ENCODE results near the gene LGALS14. TPM values are rescaled to one million over a fixed set of nuclear protein-coding genes. Genes with fewer than 3 reads are reported as not detected.
"Not testable (repeated sequence)": the region's sequence is repeated elsewhere in the genome, so short reads cannot be mapped to it uniquely, and the experiment has no call there.

The LGALS14 gene
- total RNA-seq, 1 experiment from 2014 or later, result not detected

GRCh38 chr19:39708594-39708993 is 4.3 kb downstream of the LGALS14 start:
- no peaks in the 10 kb centered on the region for H3K36me3 ChIP-seq
- H3K27me3 ChIP-seq (replicated peaks), result peaks cover 6% of the 10 kb centered on the region
- no peak overlapping the region for H3K27ac ChIP-seq
- H3K4me3 ChIP-seq, result no peak overlapping the region
- DNase-seq (ENCODE audit: low read depth in 1 of 2, low spot score in 2 of 2), result no peak
- no peaks in the 10 kb centered on the region for H3K4me1 ChIP-seq (replicated peaks)
- H3K9me3 ChIP-seq (replicated peaks), result no peaks in the 10 kb centered on the region

GRCh38 chr19:39709026-39709872 is 5.0 kb downstream of the LGALS14 start:
- DNase-seq (ENCODE audit: low read depth in 1 of 2, low spot score in 2 of 2), result no peak
- H3K9me3 ChIP-seq (replicated peaks), result no peaks in the 10 kb centered on the region
- no peaks in the 10 kb centered on the region for H3K4me1 ChIP-seq (replicated peaks)
- H3K27me3 ChIP-seq (replicated peaks), result peaks cover 6% of the 10 kb centered on the region
- H3K27ac ChIP-seq, result no peak overlapping the region
- no peak overlapping the region for H3K4me3 ChIP-seq
- no peaks in the 10 kb centered on the region for H3K36me3 ChIP-seq

GRCh38 chr19:39710333-39710890 is 6.1 kb downstream of the LGALS14 start:
- Histone ChIP-seq H3K36me3 (no peaks in the 10 kb centered on the region), H3K4me1 (replicated peaks) (no peaks in the 10 kb centered on the region), H3K9me3 (replicated peaks) (no peaks in the 10 kb centered on the region), H3K27ac (no peak overlapping the region), H3K27me3 (replicated peaks) (peaks cover 6% of the 10 kb centered on the region), H3K4me3 (no peak overlapping the region)
- DNase-seq (ENCODE audit: low read depth in 1 of 2, low spot score in 2 of 2), result no peak

- H3K4me1 ChIP-seq (replicated peaks); H3K27me3 ChIP-seq (replicated peaks); H3K27ac ChIP-seq; H3K4me3 ChIP-seq; H3K9me3 ChIP-seq (replicated peaks); DNase-seq (ENCODE audit: low read depth in 1 of 2, low spot score in 2 of 2); H3K36me3 ChIP-seq: not testable (repeated sequence)
Measured at GRCh38 chr19:39720144-39720543, 15.9 kb downstream of the LGALS14 start.

GRCh38 chr19:39725995-39726394 is 21.7 kb downstream of the LGALS14 start:
- H3K27ac ChIP-seq, result no peak overlapping the region
- no peaks in the 10 kb centered on the region for H3K4me1 ChIP-seq (replicated peaks)
- no peak for DNase-seq (ENCODE audit: low read depth in 1 of 2, low spot score in 2 of 2)

GRCh38 chr19:39727070-39727800 is 23.0 kb downstream of the LGALS14 start:
- Histone ChIP-seq H3K27ac (no peak overlapping the region), H3K27me3 (replicated peaks) (peaks cover 3% of the 10 kb centered on the region; the same call in 1 of the 2 replicates), H3K36me3 (no peaks in the 10 kb centered on the region), H3K9me3 (replicated peaks) (no peaks in the 10 kb centered on the region), H3K4me1 (replicated peaks) (no peaks in the 10 kb centered on the region), H3K4me3 (no peak overlapping the region)
- DNase-seq (ENCODE audit: low read depth in 1 of 2, low spot score in 2 of 2), result no peak

More at GRCh38 chr19:39725995-39726394, 21.7 kb downstream of the LGALS14 start:
- H3K9me3 ChIP-seq (replicated peaks), result no peaks in the 10 kb centered on the region
- H3K27me3 ChIP-seq (replicated peaks), result peaks cover 6% of the 10 kb centered on the region
- H3K36me3 ChIP-seq, result no peaks in the 10 kb centered on the region
- H3K4me3 ChIP-seq, result no peak overlapping the region

GRCh38 chr19:39728040-39728439 is 23.8 kb downstream of the LGALS14 start:
- DNase-seq (ENCODE audit: low read depth in 1 of 2, low spot score in 2 of 2), result no peak
- no peak overlapping the region for H3K4me3 ChIP-seq
- no peaks in the 10 kb centered on the region for H3K4me1 ChIP-seq (replicated peaks)
- H3K27me3 ChIP-seq (replicated peaks), result peaks cover 3% of the 10 kb centered on the region; the same call in 1 of the 2 replicates
- no peak overlapping the region for H3K27ac ChIP-seq
- H3K36me3 ChIP-seq, result no peaks in the 10 kb centered on the region
- H3K9me3 ChIP-seq (replicated peaks), result no peaks in the 10 kb centered on the region

- Histone ChIP-seq H3K36me3 (no peaks in the 10 kb centered on the region), H3K27ac (no peak overlapping the region), H3K4me3 (no peak overlapping the region), H3K4me1 (replicated peaks) (no peaks in the 10 kb centered on the region), H3K9me3 (replicated peaks) (no peaks in the 10 kb centered on the region), H3K27me3 (replicated peaks) (no peaks in the 10 kb centered on the region; the same call in 1 of the 2 replicates)
- no peak for DNase-seq (ENCODE audit: low read depth in 1 of 2, low spot score in 2 of 2)
Measured at GRCh38 chr19:39729594-39729993, 25.3 kb downstream of the LGALS14 start.

GRCh38 chr19:39731685-39732084 is 27.4 kb downstream of the LGALS14 start:
- H3K4me3 ChIP-seq, result no peak overlapping the region
- no peaks in the 10 kb centered on the region for H3K4me1 ChIP-seq (replicated peaks)
- no peaks in the 10 kb centered on the region for H3K36me3 ChIP-seq
- H3K27me3 ChIP-seq (replicated peaks), result no peaks in the 10 kb centered on the region; the same call in 1 of the 2 replicates
- H3K27ac ChIP-seq, result no peak overlapping the region
- no peak for DNase-seq (ENCODE audit: low read depth in 1 of 2, low spot score in 2 of 2)
- H3K9me3 ChIP-seq (replicated peaks), result no peaks in the 10 kb centered on the region

- peaks cover under 1% of the 10 kb centered on the region; the same call in 1 of the 2 replicates for H3K27me3 ChIP-seq (replicated peaks)
- no peak for DNase-seq (ENCODE audit: low read depth in 1 of 2, low spot score in 2 of 2)
- no peak overlapping the region for H3K27ac ChIP-seq
- H3K9me3 ChIP-seq (replicated peaks), result no peaks in the 10 kb centered on the region
- H3K4me3 ChIP-seq, result no peak overlapping the region
- H3K4me1 ChIP-seq (replicated peaks), result no peaks in the 10 kb centered on the region
- H3K36me3 ChIP-seq, result no peaks in the 10 kb centered on the region
Measured at GRCh38 chr19:39733841-39734240, 29.6 kb downstream of the LGALS14 start.

GRCh38 chr19:39735688-39736087 is 31.4 kb downstream of the LGALS14 start:
- Histone ChIP-seq H3K9me3 (replicated peaks) (no peaks in the 10 kb centered on the region), H3K36me3 (no peaks in the 10 kb centered on the region), H3K27me3 (replicated peaks) (peaks cover 6% of the 10 kb centered on the region), H3K27ac (no peak overlapping the region), H3K4me1 (replicated peaks) (no peaks in the 10 kb centered on the region), H3K4me3 (no peak overlapping the region)
- DNase-seq (ENCODE audit: low read depth in 1 of 2, low spot score in 2 of 2), result no peak

GRCh38 chr19:39736088-39736487 is 31.8 kb downstream of the LGALS14 start:
- no peaks in the 10 kb centered on the region for H3K36me3 ChIP-seq
- no peak for DNase-seq (ENCODE audit: low read depth in 1 of 2, low spot score in 2 of 2)
- no peaks in the 10 kb centered on the region for H3K4me1 ChIP-seq (replicated peaks)
- no peak overlapping the region for H3K4me3 ChIP-seq
- H3K27me3 ChIP-seq (replicated peaks), result peaks cover 10% of the 10 kb centered on the region
- no peak overlapping the region for H3K27ac ChIP-seq
- H3K9me3 ChIP-seq (replicated peaks), result no peaks in the 10 kb centered on the region

- Histone ChIP-seq H3K36me3 (no peaks in the 10 kb centered on the region), H3K4me3 (no peak overlapping the region), H3K4me1 (replicated peaks) (no peaks in the 10 kb centered on the region), H3K27ac (no peak overlapping the region), H3K27me3 (replicated peaks) (peaks cover 12% of the 10 kb centered on the region), H3K9me3 (replicated peaks) (no peaks in the 10 kb centered on the region)
- no peak for DNase-seq (ENCODE audit: low read depth in 1 of 2, low spot score in 2 of 2)
Measured at GRCh38 chr19:39737351-39737750, 33.1 kb downstream of the LGALS14 start.

GRCh38 chr19:39737891-39738290 is 33.6 kb downstream of the LGALS14 start, which contains the start of gene CLC:
Gene CLC, minus strand, starts transcription at chr19:39738029. Its CDS starts 77 bp downstream, at chr19:39737952.
- H3K27ac ChIP-seq, result no peak within 1 kb of the TSS
- H3K9me3 ChIP-seq (replicated peaks), result no peaks in the 10 kb centered on the region
- no peaks in the 10 kb centered on the region for H3K4me1 ChIP-seq (replicated peaks)
- H3K4me3 ChIP-seq, result no peak within 1 kb of the TSS
- peaks cover 12% of the 10 kb centered on the region for H3K27me3 ChIP-seq (replicated peaks)
- no peak for DNase-seq (ENCODE audit: low read depth in 1 of 2, low spot score in 2 of 2)
- no peaks in the 10 kb centered on the region for H3K36me3 ChIP-seq

Measured in SJSA1 (cell line).